ENCODE data around the gene METTL25B.

The METTL25B gene

GRCh38 chr1:156693848-156694689, 34.2 kb upstream of the METTL25B start:
- no peak overlapping the region for H3K4me3 ChIP-seq (ENCODE audit: low read depth, low read length)
- no peak for DNase-seq (ENCODE audit: low read depth)
- no peak for TF ChIP-seq CTCF (conservative IDR thresholded peaks at IDR 0.05; ENCODE audit: low read depth, low read length)

- no peak for TF ChIP-seq CTCF (conservative IDR thresholded peaks at IDR 0.05; ENCODE audit: low read depth, low read length)
- no peak for DNase-seq (ENCODE audit: low read depth)
- no peak overlapping the region for H3K4me3 ChIP-seq (ENCODE audit: low read depth, low read length)
Measured at GRCh38 chr1:156694690-156694962, 33.6 kb upstream of the METTL25B start.

- DNase-seq (ENCODE audit: low read depth), result no peak
- no peak for TF ChIP-seq CTCF (conservative IDR thresholded peaks at IDR 0.05; ENCODE audit: low read depth, low read length)
- H3K4me3 ChIP-seq (ENCODE audit: low read depth, low read length), result no peak overlapping the region
Measured at GRCh38 chr1:156696755-156697154, 31.5 kb upstream of the METTL25B start.

GRCh38 chr1:156697481-156697880, 30.8 kb upstream of the METTL25B start:
- no peak for TF ChIP-seq CTCF (conservative IDR thresholded peaks at IDR 0.05; ENCODE audit: low read depth, low read length)
- DNase-seq (ENCODE audit: low read depth), result no peak
- H3K4me3 ChIP-seq (ENCODE audit: low read depth, low read length), result no peak overlapping the region

GRCh38 chr1:156698995-156699394, 29.3 kb upstream of the METTL25B start:
- DNase-seq (ENCODE audit: low read depth), result no peak
- no peak for TF ChIP-seq CTCF (conservative IDR thresholded peaks at IDR 0.05; ENCODE audit: low read depth, low read length)
- no peak overlapping the region for H3K4me3 ChIP-seq (ENCODE audit: low read depth, low read length)

- no peak for TF ChIP-seq CTCF (conservative IDR thresholded peaks at IDR 0.05; ENCODE audit: low read depth, low read length)
- no peak overlapping the region for H3K4me3 ChIP-seq (ENCODE audit: low read depth, low read length)
- no peak for DNase-seq (ENCODE audit: low read depth)
Measured at GRCh38 chr1:156700736-156701531, 27.3 kb upstream of the METTL25B start.
